WTC11 (cell line): ENCODE results near the gene GALNT18. TPM values are rescaled to one million over a fixed set of nuclear protein-coding genes. Genes with fewer than 3 reads are reported as not detected.

Experiments used
- ATAC-seq: fragments of 200-7000 bp; cut with Tn5 transposase; 2 replicates; pipeline ENCODE4 v1.10.0; 2021; ENCODE audit warnings: mild to moderate bottlenecking, moderate library complexity
- CTCF ChIA-PET: fragments of 300-600 bp; sonication (Branson Sonifier 250); formaldehyde crosslinking; loops from one replicate; lab custom pipeline; 2021; ENCODE audit warnings: antibody characterized with exemption; lab: Charles Lee
- POLR2A ChIA-PET: fragments of 350-600 bp; sonication (Branson Sonifier 250); formaldehyde crosslinking; loops from one replicate; lab custom pipeline; 2021; ENCODE audit warnings: antibody characterized with exemption; lab: Charles Lee
- DNase-seq: peaks from one replicate; pipeline ENCODE4 v3.0.0; 2021; ENCODE audit warnings: low spot score
- H3K27ac Mint-ChIP-seq: 2 replicates; pipeline ENCODE4 v1.8.0; 2021; ENCODE audit warnings: mixed read lengths
- H3K27me3 Mint-ChIP-seq: 2 replicates; pipeline ENCODE4 v1.8.0; 2021; ENCODE audit warnings: low read depth, mild to moderate bottlenecking, moderate library complexity, mixed read lengths
- H3K36me3 Mint-ChIP-seq: 2 replicates; pipeline ENCODE4 v1.8.0; 2021; ENCODE audit warnings: mixed read lengths
- H3K4me1 Mint-ChIP-seq: 2 replicates; pipeline ENCODE4 v1.8.0; 2022; ENCODE audit warnings: mixed read lengths
- H3K4me3 Mint-ChIP-seq: 2 replicates; pipeline ENCODE4 v1.8.0; 2021; ENCODE audit warnings: mild to moderate bottlenecking, moderate library complexity, mixed read lengths
- H3K9me3 Mint-ChIP-seq: 2 replicates; pipeline ENCODE4 v1.8.0; 2021; ENCODE audit warnings: mixed read lengths
- ARID4B ChIP-seq: sonication (generic); formaldehyde crosslinking; IDR thresholded peaks from 2 replicates; pipeline ENCODE4 v1.8.0; 2023; ENCODE audit warnings: missing genetic modification reagents, mild to moderate bottlenecking, borderline replicate concordance
- CREB1 ChIP-seq: sonication (generic); formaldehyde crosslinking; IDR thresholded peaks from 2 replicates; pipeline ENCODE4 v1.8.0; 2023; ENCODE audit warnings: mild to moderate bottlenecking, missing genetic modification reagents
- CREM ChIP-seq: sonication (generic); formaldehyde crosslinking; IDR thresholded peaks from 2 replicates; pipeline ENCODE4 v1.8.1; 2022; ENCODE audit warnings: mild to moderate bottlenecking, missing genetic modification reagents, moderate library complexity
- E2F4 ChIP-seq: sonication (generic); formaldehyde crosslinking; IDR thresholded peaks from 2 replicates; pipeline ENCODE4 v1.8.1; 2022; ENCODE audit warnings: low read depth, mild to moderate bottlenecking, moderate library complexity, missing genetic modification reagents, borderline replicate concordance
- FOXJ3 ChIP-seq: sonication (generic); formaldehyde crosslinking; IDR thresholded peaks from 2 replicates; pipeline ENCODE4 v1.9.0; 2021; ENCODE audit warnings: missing genetic modification reagents, mild to moderate bottlenecking, borderline replicate concordance
- FOXK1 ChIP-seq: sonication (generic); formaldehyde crosslinking; IDR thresholded peaks from 2 replicates; pipeline ENCODE4 v1.8.0; 2022; ENCODE audit warnings: mild to moderate bottlenecking, moderate library complexity, missing genetic modification reagents
- FOXP4 ChIP-seq: sonication (generic); formaldehyde crosslinking; IDR thresholded peaks from 2 replicates; pipeline ENCODE4 v1.8.0; 2022; ENCODE audit warnings: mild to moderate bottlenecking, missing genetic modification reagents
- MLX ChIP-seq: sonication (generic); formaldehyde crosslinking; IDR thresholded peaks from 2 replicates; pipeline ENCODE4 v1.8.1; 2023; ENCODE audit warnings: mild to moderate bottlenecking, missing genetic modification reagents, moderate library complexity
- NFE2L1 ChIP-seq: sonication (generic); formaldehyde crosslinking; IDR thresholded peaks from 2 replicates; pipeline ENCODE4 v1.8.1; 2023; ENCODE audit warnings: missing genetic modification reagents
- PRDM15 ChIP-seq: sonication (generic); formaldehyde crosslinking; IDR thresholded peaks from 2 replicates; pipeline ENCODE4 v1.8.0; 2022; ENCODE audit warnings: missing genetic modification reagents
- PRRX2 ChIP-seq: fragments of 250-450 bp; sonication (Bioruptor Pico); IDR thresholded peaks from 2 replicates; pipeline ENCODE4 v1.8.0; 2021; ENCODE audit warnings: mild to moderate bottlenecking
- TEAD4 ChIP-seq: sonication (generic); formaldehyde crosslinking; IDR thresholded peaks from 2 replicates; pipeline ENCODE4 v1.8.0; 2022; ENCODE audit warnings: mild to moderate bottlenecking, missing genetic modification reagents
- ZBTB21 ChIP-seq: sonication (generic); formaldehyde crosslinking; IDR thresholded peaks from 2 replicates; pipeline ENCODE4 v1.8.1; 2023; ENCODE audit warnings: mild to moderate bottlenecking, missing genetic modification reagents, borderline replicate concordance
- ZMAT4 ChIP-seq: fragments of 250-450 bp; sonication (Bioruptor Pico); IDR thresholded peaks from 2 replicates; pipeline ENCODE4 v1.9.0; 2021; ENCODE audit warnings: mild to moderate bottlenecking
- ZNF281 ChIP-seq: sonication (generic); formaldehyde crosslinking; IDR thresholded peaks from 2 replicates; pipeline ENCODE4 v1.8.0; 2023; ENCODE audit warnings: mild to moderate bottlenecking, missing genetic modification reagents
- ZNF317 ChIP-seq: sonication (generic); formaldehyde crosslinking; IDR thresholded peaks from 2 replicates; pipeline ENCODE4 v1.8.1; 2023; ENCODE audit warnings: low read depth, mild to moderate bottlenecking, moderate library complexity, missing genetic modification reagents, borderline replicate concordance
- ZNF416 ChIP-seq: fragments of 250-450 bp; sonication (Bioruptor Pico); IDR thresholded peaks from 2 replicates; pipeline ENCODE4 v1.9.0; 2021; ENCODE audit warnings: mild to moderate bottlenecking, inconsistent platforms
- ZSCAN18 ChIP-seq: fragments of 250-450 bp; sonication (Bioruptor Pico); IDR thresholded peaks from 2 replicates; pipeline ENCODE4 v2.1.2; 2022; ENCODE audit warnings: mild to moderate bottlenecking, moderate library complexity
- total RNA-seq: library from RNA; stranded (reverse); gene quantifications from 3 replicates; pipeline ENCODE4 v1.2.3, GENCODE V29; 2021

The GALNT18 gene
- total RNA-seq, 1 experiment from 2014 or later = 5.0 TPM

GRCh38 chr11:11263238-11264005, 358.4 kb downstream of the GALNT18 start:
- no peak for DNase-seq
- peaks cover 18% of the 10 kb centered on the region for H3K4me1 Mint-ChIP-seq
- TF ChIP-seq FOXK1 (CRISPR knock-in tag) (no peak), CREM (CRISPR knock-in tag) (no peak), ZNF317 (no peak), ZNF281 (CRISPR knock-in tag) (no peak), ZMAT4 (CRISPR knock-in tag) (no peak), TEAD4 (CRISPR knock-in tag) (no peak), NFE2L1 (CRISPR knock-in tag) (no peak), CREB1 (no peak), MLX (CRISPR knock-in tag) (no peak), PRRX2 (no peak), ZNF416 (CRISPR knock-in tag) (no peak), ARID4B (CRISPR knock-in tag) (no peak), ZSCAN18 (CRISPR knock-in tag) (no peak), PRDM15 (CRISPR knock-in tag) (no peak), E2F4 (CRISPR knock-in tag) (no peak), ZBTB21 (no peak), FOXP4 (CRISPR knock-in tag) (no peak), FOXJ3 (CRISPR knock-in tag) (no peak)
- TF ChIP-seq, all 79 proteins: peak for 0
- Mint-ChIP-seq H3K27ac (no peak overlapping the region), H3K27me3 (no peaks in the 10 kb centered on the region; the same call in 1 of the 2 replicates), H3K36me3 (no peaks in the 10 kb centered on the region), H3K9me3 (no peaks in the 10 kb centered on the region), H3K4me3 (no peak overlapping the region)
- ChIA-PET CTCF (interaction anchor here (3.2 kb wide), 1 partner anchor 236 kb away, joined by 23 read pairs; no protein-coding TSS in a partner anchor), POLR2A (no interaction called here)
- peak; percentile 29; the same call in 1 of the 2 replicates for ATAC-seq
